ENCODE measurements around the gene TBC1D10A. TPM values are rescaled to one million over a fixed set of nuclear protein-coding genes. Genes with fewer than 3 reads are reported as not detected.
A peak's percentile ranks its signal among the peaks of the same experiment; 100 is the strongest.

The TBC1D10A gene
- total RNA-seq, 2 donors from 2014 or later, result 12.1 to 13.7 TPM

DNA sequence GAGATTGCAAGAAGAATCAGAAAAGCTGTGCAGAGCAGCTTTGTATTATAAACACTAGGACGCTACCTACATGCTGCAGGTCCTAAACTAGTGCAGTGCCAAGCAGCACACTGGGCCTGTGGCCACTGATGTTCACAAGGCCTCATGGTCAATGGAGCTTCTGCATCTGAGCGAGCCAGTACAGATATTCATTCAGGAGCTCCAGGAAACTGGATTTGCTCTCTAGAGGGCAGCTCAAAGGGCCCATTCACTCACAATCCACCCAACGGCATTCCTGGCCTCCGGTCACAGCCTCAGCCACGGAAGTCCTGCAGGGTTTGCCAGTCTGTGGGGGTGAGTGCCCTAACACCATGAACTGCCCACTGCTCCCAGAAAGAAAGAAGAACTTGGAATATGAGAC, 5.8 kb upstream of the TBC1D10A start:
- Histone ChIP-seq H3K4me3 (ENCODE audit: low read length) (no peak overlapping the region), H3K4me1 (ENCODE audit: control insufficient read depth, insufficient read depth, low read length) (no peaks in the 10 kb centered on the region), H3K36me3 (ENCODE audit: control insufficient read depth, insufficient read depth, low read length) (peaks cover 64% of the 10 kb centered on the region), H3K27me3 (ENCODE audit: control insufficient read depth, insufficient read depth, low read length, poor library complexity, severe bottlenecking) (no peaks in the 10 kb centered on the region), H3K9me3 (ENCODE audit: control insufficient read depth, low read length) (no peaks in the 10 kb centered on the region), H3K9ac (ENCODE audit: extremely low read depth, low read length, poor library complexity, severe bottlenecking) (no peak overlapping the region), H3K27ac (ENCODE audit: low read depth, low read length) (no peak overlapping the region)
- 89 to 100% methylated on average over 3 to 5 of the region's 5 CpGs for WGBS, 2 experiments (ENCODE audit: insufficient coverage in 1 of 2, insufficient read length in 1 of 2)
- TF ChIP-seq, protein P1, sequence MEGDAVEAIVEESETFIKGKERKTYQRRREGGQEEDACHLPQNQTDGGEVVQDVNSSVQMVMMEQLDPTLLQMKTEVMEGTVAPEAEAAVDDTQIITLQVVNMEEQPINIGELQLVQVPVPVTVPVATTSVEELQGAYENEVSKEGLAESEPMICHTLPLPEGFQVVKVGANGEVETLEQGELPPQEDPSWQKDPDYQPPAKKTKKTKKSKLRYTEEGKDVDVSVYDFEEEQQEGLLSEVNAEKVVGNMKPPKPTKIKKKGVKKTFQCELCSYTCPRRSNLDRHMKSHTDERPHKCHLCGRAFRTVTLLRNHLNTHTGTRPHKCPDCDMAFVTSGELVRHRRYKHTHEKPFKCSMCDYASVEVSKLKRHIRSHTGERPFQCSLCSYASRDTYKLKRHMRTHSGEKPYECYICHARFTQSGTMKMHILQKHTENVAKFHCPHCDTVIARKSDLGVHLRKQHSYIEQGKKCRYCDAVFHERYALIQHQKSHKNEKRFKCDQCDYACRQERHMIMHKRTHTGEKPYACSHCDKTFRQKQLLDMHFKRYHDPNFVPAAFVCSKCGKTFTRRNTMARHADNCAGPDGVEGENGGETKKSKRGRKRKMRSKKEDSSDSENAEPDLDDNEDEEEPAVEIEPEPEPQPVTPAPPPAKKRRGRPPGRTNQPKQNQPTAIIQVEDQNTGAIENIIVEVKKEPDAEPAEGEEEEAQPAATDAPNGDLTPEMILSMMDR (conservative IDR thresholded peaks at IDR 0.05), result no peak
- Mint-ChIP-seq H3K36me3 (ENCODE audit: low read depth) (peaks cover 67% of the 10 kb centered on the region), H3K27me3 (ENCODE audit: insufficient read depth) (no peaks in the 10 kb centered on the region), H3K4me3 (no peak overlapping the region), H3K9me3 (no peaks in the 10 kb centered on the region), H3K27ac (no peak overlapping the region), H3K4me1 (peaks cover 4% of the 10 kb centered on the region)
- no peak for DNase-seq

DNA sequence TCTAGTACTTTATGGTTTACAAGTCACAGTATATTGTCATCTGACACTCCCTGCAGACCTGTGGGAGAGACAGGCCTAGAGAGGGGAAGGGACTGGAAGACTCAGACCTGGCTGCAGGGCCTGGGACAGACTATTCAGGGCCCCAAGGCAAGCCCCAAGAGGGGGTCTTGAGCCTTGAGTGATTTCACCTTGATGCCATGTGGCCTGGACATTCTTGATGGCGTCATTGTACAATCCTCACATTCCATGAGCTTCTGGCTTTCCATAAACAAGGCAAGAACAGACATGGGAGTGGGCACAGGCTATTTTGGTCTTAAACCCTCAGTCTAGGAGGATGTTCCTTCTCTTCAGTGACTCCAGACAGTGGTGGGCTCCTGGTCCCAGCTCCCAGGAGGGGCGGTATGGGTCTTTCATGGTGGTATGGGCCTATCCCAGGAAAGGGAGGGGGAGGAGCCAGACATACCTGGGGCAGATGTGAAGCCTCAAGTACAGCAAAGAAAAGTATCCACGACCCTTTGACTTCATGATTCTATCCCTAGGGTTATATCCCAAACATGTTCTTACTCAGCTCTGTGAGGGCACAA, 1.8 kb upstream of the TBC1D10A start:
- peaks cover 28% of the 10 kb centered on the region for H3K36me3 Mint-ChIP-seq (ENCODE audit: low read depth)
- Histone ChIP-seq H3K9ac (ENCODE audit: extremely low read depth, low read length, poor library complexity, severe bottlenecking) (no peak overlapping the region), H3K9me3 (ENCODE audit: control insufficient read depth, low read length) (no peaks in the 10 kb centered on the region), H3K4me3 (ENCODE audit: low read length) (no peak overlapping the region), H3K27me3 (ENCODE audit: control insufficient read depth, insufficient read depth, low read length, poor library complexity, severe bottlenecking) (no peaks in the 10 kb centered on the region), H3K27ac (ENCODE audit: low read depth, low read length) (no peak overlapping the region), H3K36me3 (ENCODE audit: control insufficient read depth, insufficient read depth, low read length) (peaks cover 26% of the 10 kb centered on the region), H3K4me1 (ENCODE audit: control insufficient read depth, insufficient read depth, low read length) (peaks cover 7% of the 10 kb centered on the region)
- H3K4me3 Mint-ChIP-seq, result no peak overlapping the region
- 91 to 100% methylated on average over 2 to 3 of the region's 3 CpGs for whole genome bisulfite sequencing, 2 experiments (ENCODE audit: insufficient coverage in 1 of 2, insufficient read length in 1 of 2)
- no peaks in the 10 kb centered on the region for H3K9me3 Mint-ChIP-seq
- H3K27ac Mint-ChIP-seq, result peak overlapping the region; percentile 78
- peak; percentile 61 for DNase-seq
- H3K27me3 Mint-ChIP-seq (ENCODE audit: insufficient read depth), result no peaks in the 10 kb centered on the region
- TF ChIP-seq, protein P1 (conservative IDR thresholded peaks at IDR 0.05), result no peak
- H3K4me1 Mint-ChIP-seq, result peaks cover 26% of the 10 kb centered on the region

DNA sequence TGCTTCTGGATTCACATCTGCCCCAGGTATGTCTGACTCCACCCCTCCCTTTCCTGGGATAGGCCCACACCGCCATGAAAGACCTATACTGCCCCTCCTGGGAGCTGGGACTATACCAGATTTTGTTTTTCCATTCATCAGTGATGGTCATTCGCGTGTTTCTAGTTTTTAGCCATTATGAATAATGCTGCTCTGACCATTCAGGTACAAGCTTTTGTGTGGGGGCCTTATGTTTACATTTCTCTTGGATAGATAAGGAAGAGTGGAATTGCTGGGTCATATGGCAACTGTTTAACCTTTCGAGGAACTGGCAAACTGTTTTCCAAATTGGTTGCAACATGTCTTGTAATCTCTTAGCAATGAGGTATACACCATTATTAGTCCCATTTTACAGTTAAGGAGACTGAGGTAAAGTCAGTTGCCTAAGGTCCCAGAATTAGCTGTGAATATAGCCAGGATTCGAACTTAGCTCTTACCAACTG, 1.2 kb upstream of the TBC1D10A start:
- peaks cover 21% of the 10 kb centered on the region for H3K36me3 Mint-ChIP-seq (ENCODE audit: low read depth)
- peak; percentile 77 for DNase-seq
- Histone ChIP-seq H3K4me1 (ENCODE audit: control insufficient read depth, insufficient read depth, low read length) (peaks cover 7% of the 10 kb centered on the region), H3K9ac (ENCODE audit: extremely low read depth, low read length, poor library complexity, severe bottlenecking) (no peak overlapping the region), H3K27ac (ENCODE audit: low read depth, low read length) (no peak overlapping the region), H3K4me3 (ENCODE audit: low read length) (no peak overlapping the region), H3K36me3 (ENCODE audit: control insufficient read depth, insufficient read depth, low read length) (peaks cover 20% of the 10 kb centered on the region), H3K9me3 (ENCODE audit: control insufficient read depth, low read length) (no peaks in the 10 kb centered on the region), H3K27me3 (ENCODE audit: control insufficient read depth, insufficient read depth, low read length, poor library complexity, severe bottlenecking) (no peaks in the 10 kb centered on the region)
- H3K27ac Mint-ChIP-seq, result peak overlapping the region; percentile 88
- 78 to 86% methylated on average over 4 to 5 of the region's 5 CpGs for WGBS, 2 experiments (ENCODE audit: insufficient coverage in 1 of 2, insufficient read length in 1 of 2)
- TF ChIP-seq, protein P1 (conservative IDR thresholded peaks at IDR 0.05), result peak; percentile 66
- no peaks in the 10 kb centered on the region for H3K27me3 Mint-ChIP-seq (ENCODE audit: insufficient read depth)
- peak overlapping the region; percentile 66 for H3K4me3 Mint-ChIP-seq
- no peaks in the 10 kb centered on the region for H3K9me3 Mint-ChIP-seq
- peaks cover 26% of the 10 kb centered on the region for H3K4me1 Mint-ChIP-seq
